ENCODE measurements around the gene HSD3B7. TPM values are rescaled to one million over a fixed set of nuclear protein-coding genes. Genes with fewer than 3 reads are reported as not detected.
A peak's percentile ranks its signal among the peaks of the same experiment; 100 is the strongest.
"Not testable (repeated sequence)": the region's sequence is repeated elsewhere in the genome, so short reads cannot be mapped to it uniquely, and the experiment has no call there.

The HSD3B7 gene
- total RNA-seq = 11.5 and 13.8 TPM in 2 replicates

- Histone ChIP-seq H3K4me3 (ENCODE audit: low read depth, low read length) (peak within 1 kb of the TSS; percentile 52), H3K27me3 (ENCODE audit: control insufficient read depth, insufficient read depth, low read length) (no peaks in the 10 kb centered on the region), H3K36me3 (ENCODE audit: control insufficient read depth, insufficient read depth, low read length) (peaks cover 5% of the 10 kb centered on the region)
- peak; percentile 98 for TF ChIP-seq CTCF (IDR thresholded peaks at IDR 0.05; ENCODE audit: insufficient read depth, low read length, poor library complexity, severe bottlenecking)
- no peak for DNase-seq (ENCODE audit: low read depth)
Measured at GRCh38 chr16:30984669-30985400, at the start of gene HSD3B7. Gene HSD3B7 (plus strand): TSS chr16:30985207. CDS start chr16:30985659, 452 bp downstream.

- no peak overlapping the region for H3K4me3 ChIP-seq (ENCODE audit: low read depth, low read length)
- DNase-seq (ENCODE audit: low read depth) = no peak
- H3K27me3 ChIP-seq (ENCODE audit: control insufficient read depth, insufficient read depth, low read length) = no peaks in the 10 kb centered on the region
- no peak for TF ChIP-seq CTCF (IDR thresholded peaks at IDR 0.05; ENCODE audit: insufficient read depth, low read length, poor library complexity, severe bottlenecking)
- peaks cover 3% of the 10 kb centered on the region for H3K36me3 ChIP-seq (ENCODE audit: control insufficient read depth, insufficient read depth, low read length)
Measured at GRCh38 chr16:30937692-30938091, 47.3 kb upstream of the HSD3B7 start.

- H3K4me3 ChIP-seq (ENCODE audit: low read depth, low read length); H3K36me3 ChIP-seq (ENCODE audit: control insufficient read depth, insufficient read depth, low read length); DNase-seq (ENCODE audit: low read depth); H3K27me3 ChIP-seq (ENCODE audit: control insufficient read depth, insufficient read depth, low read length): not testable (repeated sequence)
Measured at GRCh38 chr16:30939571-30939970, 45.4 kb upstream of the HSD3B7 start.

- Histone ChIP-seq H3K36me3 (ENCODE audit: control insufficient read depth, insufficient read depth, low read length) (peaks cover 7% of the 10 kb centered on the region), H3K4me3 (ENCODE audit: low read depth, low read length) (no peak overlapping the region), H3K27me3 (ENCODE audit: control insufficient read depth, insufficient read depth, low read length) (no peaks in the 10 kb centered on the region)
- TF ChIP-seq CTCF (IDR thresholded peaks at IDR 0.05; ENCODE audit: insufficient read depth, low read length, poor library complexity, severe bottlenecking) = peak; percentile 96
- no peak for DNase-seq (ENCODE audit: low read depth)
Measured at GRCh38 chr16:30941600-30942425, 43.2 kb upstream of the HSD3B7 start.

DNA sequence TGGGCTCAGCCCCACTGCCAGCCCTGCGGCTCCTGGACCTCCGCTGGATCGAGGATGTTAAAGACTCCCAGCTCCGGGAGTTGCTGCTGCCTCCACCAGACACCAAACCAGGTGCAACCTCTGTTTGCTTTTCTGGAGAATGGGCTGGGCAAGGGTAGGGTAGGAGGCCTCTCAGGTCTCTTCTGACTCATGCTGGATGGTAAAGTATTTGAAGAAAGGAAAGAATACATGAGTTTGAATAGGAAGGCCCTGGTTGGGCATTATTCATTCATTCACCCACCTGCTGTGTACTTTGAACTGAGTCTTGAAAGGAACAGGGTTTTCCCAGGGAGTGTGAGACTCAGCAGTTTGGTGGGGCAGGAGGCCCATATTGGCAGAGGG is 42.6 kb upstream of the HSD3B7 start:
- no peak for DNase-seq (ENCODE audit: low read depth)
- TF ChIP-seq CTCF (IDR thresholded peaks at IDR 0.05; ENCODE audit: insufficient read depth, low read length, poor library complexity, severe bottlenecking) = no peak
- Histone ChIP-seq H3K36me3 (ENCODE audit: control insufficient read depth, insufficient read depth, low read length) (peaks cover 9% of the 10 kb centered on the region), H3K27me3 (ENCODE audit: control insufficient read depth, insufficient read depth, low read length) (no peaks in the 10 kb centered on the region), H3K4me3 (ENCODE audit: low read depth, low read length) (no peak overlapping the region)

DNA sequence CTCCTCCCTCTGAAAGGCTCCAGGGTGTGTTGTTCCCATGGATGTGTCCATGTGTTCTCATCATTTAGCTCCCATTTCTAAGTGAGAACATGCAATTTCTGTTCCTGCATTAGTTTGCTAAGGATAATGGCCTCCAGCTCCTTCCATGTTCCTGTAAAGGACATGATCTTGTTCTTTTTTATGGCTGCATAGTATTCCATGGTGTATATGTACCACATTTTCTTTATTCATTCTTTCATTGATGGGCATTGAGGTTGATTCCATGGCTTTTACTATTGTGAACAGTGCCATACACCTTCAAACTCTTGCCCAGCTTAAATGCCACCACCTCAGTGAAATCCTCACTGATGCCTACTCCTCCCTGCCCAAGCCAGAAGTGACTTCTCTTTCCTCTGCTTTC is 40.7 kb upstream of the HSD3B7 start:
- TF ChIP-seq CTCF (IDR thresholded peaks at IDR 0.05; ENCODE audit: insufficient read depth, low read length, poor library complexity, severe bottlenecking) = no peak
- Histone ChIP-seq H3K36me3 (ENCODE audit: control insufficient read depth, insufficient read depth, low read length) (peaks cover 9% of the 10 kb centered on the region), H3K4me3 (ENCODE audit: low read depth, low read length) (no peak overlapping the region), H3K27me3 (ENCODE audit: control insufficient read depth, insufficient read depth, low read length) (no peaks in the 10 kb centered on the region)
- no peak for DNase-seq (ENCODE audit: low read depth)

Data from kidney epithelial cell (primary cell).